GM12878 (cell line): ENCODE measurements around the gene ZFYVE19. TPM values are rescaled to one million over a fixed set of nuclear protein-coding genes. Genes with fewer than 3 reads are reported as not detected.

ENCODE experiments used
- BHLHE40 ChIP-seq, 2 experiments: fragments of 450-650 bp in 1 of 2; IDR thresholded peaks; 2 replicates each; pipeline ENCODE4 v1.6.1; 2011 to 2017; ENCODE audit warnings: low read depth in 2 of 2, borderline replicate concordance in 1 of 2, improper control_type of control experiment in 1 of 2, low read length in 1 of 2, mild to moderate bottlenecking in 1 of 2
- CBFB ChIP-seq: IDR thresholded peaks from 2 replicates; pipeline ENCODE4 v1.6.1; 2016; ENCODE audit warnings: antibody characterized with exemption, low read depth
- CBX5 ChIP-seq: sonication (generic); IDR thresholded peaks from 2 replicates; pipeline ENCODE4 v1.6.1; 2016; ENCODE audit warnings: low read depth, moderate library complexity, mild to moderate bottlenecking, inconsistent platforms
- CHD1 ChIP-seq: IDR thresholded peaks from 2 replicates; pipeline ENCODE4 v1.6.1; 2012; ENCODE audit warnings: low read depth, low read length, improper control_type of control experiment
- CREB1 ChIP-seq: IDR thresholded peaks from 2 replicates; pipeline ENCODE4 v1.6.1; 2012; ENCODE audit warnings: low read depth, mild to moderate bottlenecking, inconsistent platforms
- FOS ChIP-seq: IDR thresholded peaks from 3 replicates; pipeline ENCODE4 v1.6.1; 2011; ENCODE audit warnings: borderline replicate concordance; ENCODE audit not compliant: insufficient read length; ENCODE audit errors: extremely low read depth
- GATAD2B ChIP-seq: fragments of 450-650 bp; conservative IDR thresholded peaks from 2 replicates; pipeline ENCODE4 v1.6.1; 2017; ENCODE audit warnings: low read depth, mild to moderate bottlenecking, moderate library complexity
- HDAC2 ChIP-seq: fragments of 200-600 bp; sonication (generic); IDR thresholded peaks from 2 replicates; pipeline ENCODE4 v1.6.1; 2017
- IKZF2 ChIP-seq, 2 experiments: fragments of 450-650 bp; IDR thresholded peaks; 2 replicates each; pipeline ENCODE4 v1.6.1; 2017; ENCODE audit warnings: mild to moderate bottlenecking in 2 of 2, moderate library complexity in 2 of 2
- JUND ChIP-seq: IDR thresholded peaks from 2 replicates; pipeline ENCODE4 v1.6.1; 2012; ENCODE audit warnings: low read depth, mild to moderate bottlenecking, low read length, improper control_type of control experiment, moderate library complexity
- KAT2A ChIP-seq: conservative IDR thresholded peaks from 2 replicates; pipeline ENCODE4 v1.6.1; 2011; ENCODE audit warnings: low read depth, low read length; ENCODE audit not compliant: control insufficient read depth
- NFYA ChIP-seq: IDR thresholded peaks from 2 replicates; pipeline ENCODE4 v1.6.1; 2011; ENCODE audit warnings: low read depth, mild to moderate bottlenecking, low read length, improper control_type of control experiment, borderline replicate concordance
- PKNOX1 ChIP-seq: fragments of 450-650 bp; IDR thresholded peaks from 2 replicates; pipeline ENCODE4 v1.6.1; 2016; ENCODE audit warnings: mild to moderate bottlenecking
- RCOR1 ChIP-seq: conservative IDR thresholded peaks from 2 replicates; pipeline ENCODE4 v1.6.1; 2012; ENCODE audit warnings: low read depth, low read length, improper control_type of control experiment
- RUNX3 ChIP-seq: IDR thresholded peaks from 2 replicates; pipeline ENCODE4 v1.6.1; 2012; ENCODE audit warnings: low read length, inconsistent platforms
- SIX5 ChIP-seq: IDR thresholded peaks from 2 replicates; pipeline ENCODE4 v1.6.1; 2011; ENCODE audit warnings: mild to moderate bottlenecking, low read depth, low read length, moderate library complexity; ENCODE audit not compliant: severe bottlenecking
- SRF ChIP-seq, 2 experiments: IDR thresholded peaks; 2 replicates each; pipeline ENCODE4 v1.6.1; 2011; ENCODE audit warnings: low read depth in 2 of 2, low read length in 2 of 2, mild to moderate bottlenecking in 1 of 2, moderate library complexity in 1 of 2
- YY1 ChIP-seq: IDR thresholded peaks from 2 replicates; pipeline ENCODE4 v1.6.1; 2011; ENCODE audit warnings: low read depth, mild to moderate bottlenecking, low read length
- ZBTB4 ChIP-seq: fragments of 450-650 bp; formaldehyde crosslinking; IDR thresholded peaks from 2 replicates; pipeline ENCODE4 v1.4.0; 2022; ENCODE audit warnings: mild to moderate bottlenecking, moderate library complexity
- polyA plus RNA-seq, 11 experiments: library from polyadenylated mRNA; depleted of rRNA in 4 of 11; unstranded in 6 of 11; stranded (reverse) in 5 of 11; fragments of >200 nt; fragmentation: Nextera tagmentation in 4 of 11; fragmentation: Illumina TruSeq in 1 of 11; extraction: Ambion mirVana in 4 of 11; extraction: Trizol in 1 of 11; gene quantifications; 1 replicate in 1 of 11; 2 replicates in 10 of 11; pipeline versions ENCODE4 v1.2.1 to v1.2.3, GENCODE V29; 2011 to 2016; ENCODE audit warnings: inconsistent platforms in 2 of 11, missing spikeins in 2 of 11, low read depth in 1 of 11
- total RNA-seq, 4 experiments: library from RNA; depleted of rRNA in 3 of 4; stranded (reverse); fragments of >200 nt in 3 of 4; fragmentation: Illumina TruSeq in 1 of 4; extraction: Trizol in 1 of 4; gene quantifications; 2 replicates each; pipeline versions ENCODE4 v1.2.1 to v1.2.3, GENCODE V29; 2013 to 2021
- TF ChIP-seq, protein P1 (sequence below): IDR thresholded peaks from 2 replicates; pipeline ENCODE4 v1.6.1; 2012; ENCODE audit warnings: mild to moderate bottlenecking, low read depth, low read length

Gene ZFYVE19
- total and polyA plus RNA-seq, 10 of the 15 experiments (the other 5 are each of a cell fraction or from before 2014, with no cell fraction given) = 1.7 to 36.3 (median 17.0) TPM

DNA sequence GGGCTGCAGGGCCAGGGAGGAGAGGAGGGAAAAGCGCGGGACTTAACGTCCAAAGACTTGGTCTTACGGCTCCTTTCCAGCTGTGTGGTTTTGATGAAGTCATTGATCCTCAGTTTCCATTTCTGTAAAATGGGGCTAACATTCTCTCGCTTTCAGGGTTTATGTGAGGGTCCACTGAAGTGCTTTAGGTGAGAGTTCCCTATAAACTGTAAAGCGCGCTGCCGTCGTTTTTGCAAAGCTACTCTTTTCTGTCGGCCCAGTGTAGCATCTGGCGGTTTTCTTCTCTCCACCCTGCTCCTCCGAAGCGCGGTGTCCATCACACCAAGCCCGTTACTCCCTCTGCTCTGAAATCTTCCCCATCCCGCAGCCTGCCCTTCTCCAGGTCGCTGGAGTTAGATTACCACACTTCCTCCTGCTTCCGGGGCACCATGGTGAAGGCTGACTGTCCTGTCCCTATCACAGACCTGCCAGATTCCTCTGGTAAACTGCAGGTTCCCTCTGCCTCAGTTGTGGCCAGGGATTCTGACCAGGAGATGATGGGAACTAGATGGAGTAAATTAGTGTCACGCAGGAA, 1.1 kb downstream of the ZFYVE19 start (continued):
- TF ChIP-seq, protein P1, sequence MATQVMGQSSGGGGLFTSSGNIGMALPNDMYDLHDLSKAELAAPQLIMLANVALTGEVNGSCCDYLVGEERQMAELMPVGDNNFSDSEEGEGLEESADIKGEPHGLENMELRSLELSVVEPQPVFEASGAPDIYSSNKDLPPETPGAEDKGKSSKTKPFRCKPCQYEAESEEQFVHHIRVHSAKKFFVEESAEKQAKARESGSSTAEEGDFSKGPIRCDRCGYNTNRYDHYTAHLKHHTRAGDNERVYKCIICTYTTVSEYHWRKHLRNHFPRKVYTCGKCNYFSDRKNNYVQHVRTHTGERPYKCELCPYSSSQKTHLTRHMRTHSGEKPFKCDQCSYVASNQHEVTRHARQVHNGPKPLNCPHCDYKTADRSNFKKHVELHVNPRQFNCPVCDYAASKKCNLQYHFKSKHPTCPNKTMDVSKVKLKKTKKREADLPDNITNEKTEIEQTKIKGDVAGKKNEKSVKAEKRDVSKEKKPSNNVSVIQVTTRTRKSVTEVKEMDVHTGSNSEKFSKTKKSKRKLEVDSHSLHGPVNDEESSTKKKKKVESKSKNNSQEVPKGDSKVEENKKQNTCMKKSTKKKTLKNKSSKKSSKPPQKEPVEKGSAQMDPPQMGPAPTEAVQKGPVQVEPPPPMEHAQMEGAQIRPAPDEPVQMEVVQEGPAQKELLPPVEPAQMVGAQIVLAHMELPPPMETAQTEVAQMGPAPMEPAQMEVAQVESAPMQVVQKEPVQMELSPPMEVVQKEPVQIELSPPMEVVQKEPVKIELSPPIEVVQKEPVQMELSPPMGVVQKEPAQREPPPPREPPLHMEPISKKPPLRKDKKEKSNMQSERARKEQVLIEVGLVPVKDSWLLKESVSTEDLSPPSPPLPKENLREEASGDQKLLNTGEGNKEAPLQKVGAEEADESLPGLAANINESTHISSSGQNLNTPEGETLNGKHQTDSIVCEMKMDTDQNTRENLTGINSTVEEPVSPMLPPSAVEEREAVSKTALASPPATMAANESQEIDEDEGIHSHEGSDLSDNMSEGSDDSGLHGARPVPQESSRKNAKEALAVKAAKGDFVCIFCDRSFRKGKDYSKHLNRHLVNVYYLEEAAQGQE = no peak
- TF ChIP-seq FOS = no peak
- no peak for TF ChIP-seq RCOR1
- 0 out of 4 replicates have a peak, but pooled peaks of 1 of the 2 experiments have one; percentile 0 for TF ChIP-seq IKZF2 (IDR thresholded peaks at IDR 0.05)
- TF ChIP-seq SRF (IDR thresholded peaks at IDR 0.05; ENCODE audit: low read depth in 2 of 2, low read length in 2 of 2) = no peak
- TF ChIP-seq ZBTB4 = no peak
- TF ChIP-seq JUND = no peak
- TF ChIP-seq SIX5 = no peak
- no peak for TF ChIP-seq KAT2A
- no peak for TF ChIP-seq CHD1
- TF ChIP-seq NFYA = no peak
- TF ChIP-seq YY1 = no peak
- no peak for TF ChIP-seq CBFB
- no peak for TF ChIP-seq HDAC2
- peak; percentile 20; the same call in 1 of the 2 replicates for TF ChIP-seq RUNX3
- no peak for TF ChIP-seq CBX5
- peak; percentile 38; the same call in 1 of the 2 replicates for TF ChIP-seq PKNOX1
- no peak for TF ChIP-seq CREB1
- 0 out of 2 replicates have a peak, but pooled peaks have one; percentile 0 for TF ChIP-seq GATAD2B
- no peak for TF ChIP-seq BHLHE40 (IDR thresholded peaks at IDR 0.05; ENCODE audit: borderline replicate concordance in 1 of 2, low read depth in 2 of 2, low read length in 1 of 2)
